ENCODE results near the gene ZNF605.
"Not testable (repeated sequence)": the region's sequence is repeated elsewhere in the genome, so short reads cannot be mapped to it uniquely, and the experiment has no call there.

GRCh38 chr12:132938807-132939206, 17.3 kb downstream of the ZNF605 start:
- not testable (repeated sequence) for TF ChIP-seq CTCF, POLR2A (IDR thresholded peaks at IDR 0.05)

Measured in esophagus squamous epithelium (tissue), 4 donors.